Measurements from ENCODE around the gene UNC13C. TPM values are rescaled to one million over a fixed set of nuclear protein-coding genes. Genes with fewer than 3 reads are reported as not detected.

The UNC13C gene
- total RNA-seq, 2 donors from 2014 or later: 1.2 to 4.2 TPM

DNA sequence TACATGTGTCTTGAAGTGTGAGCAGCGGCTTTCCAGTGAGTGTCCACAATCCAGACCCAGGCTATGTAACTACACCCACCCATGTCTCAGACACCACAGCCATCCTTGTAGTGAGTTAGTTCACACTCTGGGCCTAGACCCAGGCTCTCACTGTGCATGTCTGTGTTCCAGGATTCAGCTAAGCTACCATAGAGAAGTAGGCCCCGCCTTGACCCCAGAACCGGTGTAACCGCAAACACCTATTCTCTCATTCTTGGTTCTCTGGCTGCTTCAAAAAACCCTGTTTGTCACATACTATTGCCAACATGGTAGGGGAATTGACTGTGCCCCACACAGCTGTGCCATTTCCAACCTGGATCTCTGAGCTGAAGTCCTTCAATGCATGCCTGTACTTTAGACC is 657.9 kb downstream of the UNC13C start:
- H3K27me3 ChIP-seq (replicated peaks; ENCODE audit: insufficient read depth): no peaks in the 10 kb centered on the region
- H3K27ac ChIP-seq: no peak overlapping the region
- no peaks in the 10 kb centered on the region for H3K9me3 ChIP-seq
- no peak for ATAC-seq (ENCODE audit: insufficient number of reproducible peaks, low FRiP score, low read depth)
- DNase-seq (ENCODE audit: low spot score): no peak
- TF ChIP-seq, protein P1, sequence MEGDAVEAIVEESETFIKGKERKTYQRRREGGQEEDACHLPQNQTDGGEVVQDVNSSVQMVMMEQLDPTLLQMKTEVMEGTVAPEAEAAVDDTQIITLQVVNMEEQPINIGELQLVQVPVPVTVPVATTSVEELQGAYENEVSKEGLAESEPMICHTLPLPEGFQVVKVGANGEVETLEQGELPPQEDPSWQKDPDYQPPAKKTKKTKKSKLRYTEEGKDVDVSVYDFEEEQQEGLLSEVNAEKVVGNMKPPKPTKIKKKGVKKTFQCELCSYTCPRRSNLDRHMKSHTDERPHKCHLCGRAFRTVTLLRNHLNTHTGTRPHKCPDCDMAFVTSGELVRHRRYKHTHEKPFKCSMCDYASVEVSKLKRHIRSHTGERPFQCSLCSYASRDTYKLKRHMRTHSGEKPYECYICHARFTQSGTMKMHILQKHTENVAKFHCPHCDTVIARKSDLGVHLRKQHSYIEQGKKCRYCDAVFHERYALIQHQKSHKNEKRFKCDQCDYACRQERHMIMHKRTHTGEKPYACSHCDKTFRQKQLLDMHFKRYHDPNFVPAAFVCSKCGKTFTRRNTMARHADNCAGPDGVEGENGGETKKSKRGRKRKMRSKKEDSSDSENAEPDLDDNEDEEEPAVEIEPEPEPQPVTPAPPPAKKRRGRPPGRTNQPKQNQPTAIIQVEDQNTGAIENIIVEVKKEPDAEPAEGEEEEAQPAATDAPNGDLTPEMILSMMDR (IDR thresholded peaks at IDR 0.05): no peak
- no peak overlapping the region for H3K4me3 ChIP-seq
- no peaks in the 10 kb centered on the region for H3K4me1 ChIP-seq (ENCODE audit: control insufficient read depth in 1 of 2, low read depth in 2 of 2)
- H3K36me3 ChIP-seq: no peaks in the 10 kb centered on the region

DNA sequence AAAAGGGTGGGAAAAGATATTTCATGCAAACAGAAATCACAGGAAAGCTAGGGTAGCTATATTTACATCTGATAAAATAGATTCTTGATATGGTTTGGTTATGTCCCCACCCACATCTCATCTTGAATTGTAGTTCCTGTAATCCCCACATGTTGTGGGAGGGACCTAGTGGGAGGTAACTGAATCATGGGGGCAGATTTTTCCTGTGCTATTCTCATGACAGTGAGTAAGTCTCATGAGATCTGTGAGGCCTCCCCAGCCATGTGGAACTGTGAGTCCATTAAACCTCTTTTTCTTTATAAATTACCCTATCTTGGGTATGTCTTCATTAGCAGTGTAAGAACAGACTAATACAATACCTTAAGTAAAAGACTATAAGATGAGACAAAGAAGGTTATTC is 660.4 kb downstream of the UNC13C start:
- no peaks in the 10 kb centered on the region for H3K27me3 ChIP-seq (replicated peaks; ENCODE audit: insufficient read depth)
- TF ChIP-seq, protein P1 (IDR thresholded peaks at IDR 0.05): no peak

DNA sequence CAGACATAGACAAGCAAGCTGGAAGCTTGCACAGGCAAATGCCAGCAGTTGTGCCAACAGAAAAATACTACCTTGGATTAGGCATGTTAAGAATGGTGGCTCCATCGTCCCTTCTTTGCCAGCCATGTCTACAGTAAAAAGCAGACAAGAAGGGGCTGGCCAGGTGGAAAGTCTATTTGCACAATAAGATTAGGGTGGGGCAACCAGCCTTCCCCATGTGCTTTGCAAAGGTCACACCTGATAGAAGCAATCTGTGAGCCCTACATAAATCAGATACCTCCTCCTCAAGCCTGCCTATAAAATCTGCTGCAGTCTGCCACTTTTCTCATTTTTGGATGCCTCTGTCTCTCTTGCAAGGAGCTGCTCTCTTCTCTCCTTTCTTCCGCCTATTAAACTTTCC is 662.6 kb downstream of the UNC13C start:
- no peak for DNase-seq (ENCODE audit: low spot score)
- Histone ChIP-seq H3K27ac (no peak overlapping the region), H3K4me3 (no peak overlapping the region), H3K36me3 (no peaks in the 10 kb centered on the region), H3K9me3 (no peaks in the 10 kb centered on the region), H3K4me1 (ENCODE audit: control insufficient read depth in 1 of 2, low read depth in 2 of 2) (no peaks in the 10 kb centered on the region), H3K27me3 (replicated peaks; ENCODE audit: insufficient read depth) (no peaks in the 10 kb centered on the region)
- TF ChIP-seq, protein P1 (IDR thresholded peaks at IDR 0.05): no peak
- no peak for ATAC-seq (ENCODE audit: insufficient number of reproducible peaks, low FRiP score, low read depth)

More for the DNA sequence above, 660.4 kb downstream of the UNC13C start:
- Histone ChIP-seq H3K4me1 (ENCODE audit: control insufficient read depth in 1 of 2, low read depth in 2 of 2) (no peaks in the 10 kb centered on the region), H3K9me3 (no peaks in the 10 kb centered on the region), H3K36me3 (no peaks in the 10 kb centered on the region), H3K27ac (no peak overlapping the region), H3K4me3 (no peak overlapping the region)
- ATAC-seq (ENCODE audit: insufficient number of reproducible peaks, low FRiP score, low read depth) (no peak), DNase-seq (ENCODE audit: low spot score) (no peak)

DNA sequence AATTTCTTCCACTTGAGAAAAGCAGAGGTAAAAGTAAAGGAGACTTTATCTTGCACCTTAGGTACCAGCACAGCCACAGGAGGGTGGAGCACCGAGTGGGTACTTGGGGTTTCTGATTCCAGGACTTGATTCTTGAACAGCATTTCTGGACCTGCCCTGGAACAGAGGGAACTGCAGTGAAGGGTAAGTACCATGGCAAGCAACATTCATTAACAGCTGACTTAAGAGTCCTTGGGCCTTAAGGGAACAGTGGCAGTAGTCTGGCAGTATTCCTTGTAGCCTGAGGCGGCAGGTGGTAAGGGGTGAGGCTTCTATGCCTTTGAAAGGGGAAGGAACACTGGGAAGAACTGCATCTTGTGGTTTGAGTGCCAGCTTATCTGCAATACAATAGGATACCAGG is 666.6 kb downstream of the UNC13C start:
- DNase-seq (ENCODE audit: low spot score): no peak
- no peak overlapping the region for H3K27ac ChIP-seq
- no peaks in the 10 kb centered on the region for H3K4me1 ChIP-seq (ENCODE audit: control insufficient read depth in 1 of 2, low read depth in 2 of 2)
- no peaks in the 10 kb centered on the region for H3K36me3 ChIP-seq
- no peak overlapping the region for H3K4me3 ChIP-seq
- H3K27me3 ChIP-seq (replicated peaks; ENCODE audit: insufficient read depth): no peaks in the 10 kb centered on the region
- no peak for ATAC-seq (ENCODE audit: insufficient number of reproducible peaks, low FRiP score, low read depth)
- H3K9me3 ChIP-seq: peaks cover 2% of the 10 kb centered on the region
- TF ChIP-seq, protein P1 (IDR thresholded peaks at IDR 0.05): no peak

DNA sequence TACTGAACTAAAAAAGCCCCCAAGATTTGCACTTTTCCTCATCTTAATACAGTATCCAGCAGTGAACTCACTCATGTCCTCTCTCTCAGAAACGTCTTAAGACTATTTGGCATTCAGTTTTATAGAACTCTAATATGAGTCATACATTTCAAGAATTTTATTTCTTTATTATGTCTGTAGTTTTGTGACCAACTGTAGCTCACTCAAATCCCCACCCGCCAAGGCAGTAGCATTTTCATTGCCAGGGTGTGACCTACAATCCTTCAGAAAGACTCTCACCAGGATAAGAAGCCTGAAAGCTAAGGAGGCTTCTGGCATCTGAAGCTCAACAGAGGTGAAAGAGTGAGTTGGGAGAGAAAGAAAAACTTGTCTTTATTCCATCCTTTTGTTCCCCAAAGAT is 681.4 kb downstream of the UNC13C start:
- ATAC-seq (ENCODE audit: insufficient number of reproducible peaks, low FRiP score, low read depth) (no peak), DNase-seq (ENCODE audit: low spot score) (no peak)
- Histone ChIP-seq H3K9me3 (no peaks in the 10 kb centered on the region), H3K36me3 (no peaks in the 10 kb centered on the region), H3K27ac (no peak overlapping the region), H3K4me1 (ENCODE audit: control insufficient read depth in 1 of 2, low read depth in 2 of 2) (peaks cover 7 to 9% of the 10 kb centered on the region in 2 donors), H3K27me3 (replicated peaks; ENCODE audit: insufficient read depth) (no peaks in the 10 kb centered on the region), H3K4me3 (no peak overlapping the region)
- TF ChIP-seq, protein P1 (IDR thresholded peaks at IDR 0.05): no peak

Measured in thoracic aorta (tissue), 2 donors.